H7 (cell line): ENCODE measurements around the gene PTPRN2. TPM values are rescaled to one million over a fixed set of nuclear protein-coding genes. Genes with fewer than 3 reads are reported as not detected.

ENCODE experiments used
- DNase-seq: peaks from one replicate; pipeline ENCODE4 v3.0.0; 2012
- H3K27me3 ChIP-seq: 2 replicates; pipeline ENCODE4 v1.6.0; 2011; ENCODE audit warnings: mild to moderate bottlenecking, low read length; ENCODE audit not compliant: control insufficient read depth, insufficient read depth
- H3K36me3 ChIP-seq: replicated peaks from 2 replicates; pipeline ENCODE4 v1.5.1; 2011; ENCODE audit warnings: low read length; ENCODE audit not compliant: control insufficient read depth, insufficient read depth
- H3K4me3 ChIP-seq: 2 replicates; pipeline ENCODE4 v1.5.1; 2011; ENCODE audit warnings: low read depth, mild to moderate bottlenecking, control low read depth, low read length, moderate library complexity; ENCODE audit not compliant: insufficient read depth
- total RNA-seq: library from RNA; depleted of rRNA; stranded (reverse); fragments of >200 nt; shearing (Covaris generic); gene quantifications from 2 replicates; pipeline ENCODE4 v1.2.3, GENCODE V29; 2014

PTPRN2 gene
- total RNA-seq, 1 experiment from 2014 or later = 0.80 TPM

DNA sequence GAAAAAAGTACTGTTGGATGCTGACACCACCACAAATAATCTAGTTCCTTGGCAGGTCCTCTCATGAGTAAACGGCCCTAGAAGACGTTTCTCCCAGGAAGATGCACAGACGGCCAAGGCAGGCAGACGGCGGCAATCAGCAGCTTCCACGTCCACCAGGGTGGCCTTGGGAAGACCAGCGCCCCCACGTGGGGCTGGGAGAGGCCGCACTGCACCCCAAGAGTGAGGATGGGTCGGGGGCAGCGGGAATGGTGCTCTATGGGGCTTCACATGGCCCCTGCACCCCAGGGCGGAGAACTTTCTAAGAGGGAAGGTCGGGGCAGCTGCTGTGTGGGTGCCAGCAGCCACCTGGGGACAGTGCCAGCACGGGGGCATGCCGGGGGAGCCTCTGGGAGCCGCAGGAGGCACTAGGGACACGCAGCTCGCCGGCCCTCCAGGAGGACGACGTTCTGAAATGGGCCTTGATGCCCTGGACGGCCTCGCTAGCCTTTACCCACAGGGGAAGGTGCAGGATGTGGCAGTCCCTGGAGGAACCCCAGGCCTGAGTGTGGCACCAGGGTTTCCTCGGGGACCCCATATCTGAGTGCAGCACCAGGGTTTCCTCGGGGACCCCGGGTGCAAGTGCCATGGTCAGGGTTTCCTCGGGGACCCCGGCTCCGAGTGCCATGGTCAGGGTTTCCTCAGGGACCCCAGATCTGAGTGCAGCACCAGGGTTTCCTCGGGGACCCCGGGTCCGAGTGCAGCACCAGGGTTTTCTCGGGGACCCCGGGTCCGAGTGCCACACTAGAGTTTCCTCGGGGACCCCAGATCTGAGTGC lies 710.9 kb downstream of the PTPRN2 start:
- peak; percentile 88 for DNase-seq
- no peaks in the 10 kb centered on the region for H3K27me3 ChIP-seq
- H3K4me3 ChIP-seq = no peak overlapping the region
- H3K36me3 ChIP-seq = no peaks in the 10 kb centered on the region

DNA sequence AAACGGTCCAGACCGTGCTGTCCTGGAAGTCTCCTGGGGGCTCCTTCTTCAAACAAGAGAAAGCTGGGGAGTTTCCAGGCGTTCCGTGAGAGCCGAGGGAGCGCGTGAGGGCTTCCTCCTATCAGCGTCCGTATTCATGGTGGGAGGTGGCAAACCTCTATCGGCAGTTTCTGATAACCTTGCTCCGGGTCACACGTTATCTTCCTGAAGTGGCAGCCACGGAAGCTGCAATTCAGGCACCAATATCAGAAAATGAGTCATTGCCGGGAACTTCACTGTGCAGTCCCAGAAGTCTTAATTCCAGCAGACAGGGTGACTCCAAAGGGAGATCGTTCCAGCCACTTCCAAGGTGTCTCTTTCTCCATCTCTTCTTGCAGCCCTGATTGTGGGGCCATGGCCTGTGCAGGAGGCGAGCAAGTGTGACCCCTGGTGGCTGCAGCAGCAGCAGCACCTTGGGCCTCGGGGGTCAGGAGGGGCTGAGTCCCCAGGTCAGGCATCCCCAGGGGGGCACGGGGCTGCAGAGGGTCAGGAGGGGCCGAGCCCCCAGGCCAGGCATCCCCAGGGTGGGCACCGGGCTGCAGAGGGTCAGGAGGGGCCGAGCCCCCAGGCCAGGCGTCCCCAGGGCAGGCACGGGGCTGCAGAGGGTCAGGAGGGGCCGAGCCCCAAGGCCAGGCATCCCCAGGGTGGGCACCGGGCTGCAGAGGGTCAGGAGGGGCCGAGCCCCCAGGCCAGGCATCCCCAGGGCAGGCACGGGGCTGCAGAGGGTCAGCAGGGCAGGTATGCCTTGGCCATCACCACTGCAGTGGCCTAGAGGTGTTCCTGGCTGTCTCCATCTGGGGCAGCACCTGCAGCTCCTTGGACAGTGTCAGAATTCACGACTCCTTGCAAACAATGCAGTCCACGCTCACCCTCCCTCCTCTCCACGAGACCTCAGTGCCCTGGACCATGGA lies 712.1 kb downstream of the PTPRN2 start:
- no peaks in the 10 kb centered on the region for H3K27me3 ChIP-seq
- no peak overlapping the region for H3K4me3 ChIP-seq
- DNase-seq = peak; percentile 95
- H3K36me3 ChIP-seq = no peaks in the 10 kb centered on the region

DNA sequence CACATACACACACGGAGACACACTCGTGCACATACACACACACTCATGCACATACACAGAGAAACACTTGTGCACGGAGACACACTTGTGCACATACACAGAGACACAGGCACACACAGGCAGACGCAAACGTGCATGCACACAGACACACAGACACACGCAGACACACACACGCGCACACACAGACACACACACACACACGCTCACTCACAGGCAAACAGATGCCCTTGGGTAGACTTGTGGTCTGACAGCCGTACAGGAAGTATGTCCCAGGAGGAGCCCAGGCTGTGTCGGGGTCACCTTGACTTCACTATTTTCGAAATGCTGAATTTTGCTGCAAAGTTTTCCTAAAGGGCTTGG lies 712.8 kb downstream of the PTPRN2 start:
- DNase-seq = no peak
- Histone ChIP-seq H3K27me3 (no peaks in the 10 kb centered on the region), H3K36me3 (no peaks in the 10 kb centered on the region), H3K4me3 (no peak overlapping the region)

DNA sequence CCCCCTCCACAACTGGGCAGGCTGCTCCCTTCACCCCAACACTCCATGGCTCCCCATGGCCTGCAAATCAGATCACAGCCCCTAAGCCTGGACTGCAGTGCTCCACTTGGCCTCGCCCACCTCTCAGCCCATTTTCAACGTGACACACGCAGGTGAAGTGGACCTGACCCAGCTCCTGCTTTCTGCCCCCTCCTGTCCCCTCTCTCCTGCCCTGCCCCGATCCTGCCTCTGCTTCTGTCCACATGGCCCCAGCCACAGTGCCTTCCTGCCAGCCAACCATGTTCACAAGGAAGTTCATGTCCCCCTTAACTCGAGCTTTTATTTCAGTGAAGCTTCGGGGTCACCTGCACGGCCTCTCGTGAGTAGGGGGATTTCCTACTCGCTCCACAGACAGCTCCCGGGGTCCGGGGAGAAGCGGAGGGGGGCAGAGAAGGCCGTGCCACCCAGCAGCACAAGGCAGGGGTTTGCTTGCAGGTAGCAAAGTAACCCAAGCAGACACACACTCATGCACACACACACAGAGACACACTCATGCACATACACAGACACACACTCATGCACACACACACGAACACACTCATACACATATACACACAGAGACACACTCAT lies 713.3 kb downstream of the PTPRN2 start:
- Histone ChIP-seq H3K27me3 (no peaks in the 10 kb centered on the region), H3K36me3 (no peaks in the 10 kb centered on the region), H3K4me3 (no peak overlapping the region)
- DNase-seq = no peak

DNA sequence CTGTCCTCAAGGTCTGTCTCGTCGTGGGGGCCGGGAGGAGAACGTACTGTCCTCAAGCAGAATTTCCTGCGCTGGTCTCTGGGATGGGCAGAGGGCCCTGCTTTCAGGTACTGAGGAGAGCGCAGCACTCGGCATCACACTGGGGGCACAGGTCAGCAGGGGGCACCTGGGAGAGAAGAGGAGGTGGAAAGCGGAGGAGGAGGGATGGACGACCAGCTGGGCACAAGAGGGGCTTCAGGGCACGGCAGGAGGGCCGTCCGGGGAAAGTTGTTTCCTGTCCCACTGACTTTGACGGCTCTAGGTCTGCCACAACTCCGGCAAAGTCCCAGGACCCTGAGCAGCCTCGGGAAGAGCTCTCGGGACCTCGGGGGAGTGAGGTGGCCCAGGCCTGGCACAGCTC lies 714.0 kb downstream of the PTPRN2 start:
- Histone ChIP-seq H3K36me3 (no peaks in the 10 kb centered on the region), H3K4me3 (no peak overlapping the region), H3K27me3 (no peaks in the 10 kb centered on the region)
- DNase-seq = no peak

DNA sequence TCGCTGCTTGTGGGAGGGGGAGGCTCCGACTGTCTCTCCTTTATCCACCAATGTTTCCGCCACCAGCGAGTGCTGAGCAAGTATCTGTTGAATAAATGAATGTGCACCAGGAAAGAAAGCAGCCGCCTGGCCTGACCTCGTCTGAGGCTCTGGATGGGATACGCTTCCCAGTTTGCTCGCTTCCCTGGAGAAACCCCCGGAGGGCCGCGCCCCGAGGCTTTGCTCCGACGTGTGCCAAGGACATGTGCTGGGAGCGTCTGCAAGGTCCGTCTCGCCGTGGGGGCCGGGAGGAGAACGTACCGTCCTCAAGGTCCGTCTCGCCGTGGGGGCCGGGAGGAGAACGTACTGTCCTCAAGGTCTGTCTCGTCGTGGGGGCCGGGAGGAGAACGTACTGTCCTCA lies 714.4 kb downstream of the PTPRN2 start:
- DNase-seq = no peak
- no peaks in the 10 kb centered on the region for H3K36me3 ChIP-seq
- no peak overlapping the region for H3K4me3 ChIP-seq
- H3K27me3 ChIP-seq = no peaks in the 10 kb centered on the region

DNA sequence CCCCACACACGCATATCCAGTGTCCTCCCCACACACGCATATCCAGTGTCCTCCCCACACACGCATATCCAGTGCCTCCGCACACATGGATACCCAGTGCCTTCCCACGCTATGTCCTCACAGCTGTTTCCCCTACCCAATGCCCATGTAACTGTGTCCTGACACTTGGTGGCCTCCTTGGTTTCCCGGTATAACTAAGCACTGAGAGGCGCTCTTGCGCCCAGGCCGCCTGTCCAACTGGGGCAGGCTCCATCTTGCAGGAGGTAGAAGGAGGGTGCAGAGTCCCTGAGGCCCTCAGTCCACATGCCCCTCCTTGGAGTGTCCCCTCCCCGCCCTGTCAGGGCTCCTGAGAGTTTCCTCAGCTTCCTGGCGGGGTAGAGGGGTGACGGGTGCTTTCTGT lies 715.2 kb downstream of the PTPRN2 start:
- Histone ChIP-seq H3K27me3 (no peaks in the 10 kb centered on the region), H3K36me3 (no peaks in the 10 kb centered on the region), H3K4me3 (no peak overlapping the region)
- DNase-seq = no peak

DNA sequence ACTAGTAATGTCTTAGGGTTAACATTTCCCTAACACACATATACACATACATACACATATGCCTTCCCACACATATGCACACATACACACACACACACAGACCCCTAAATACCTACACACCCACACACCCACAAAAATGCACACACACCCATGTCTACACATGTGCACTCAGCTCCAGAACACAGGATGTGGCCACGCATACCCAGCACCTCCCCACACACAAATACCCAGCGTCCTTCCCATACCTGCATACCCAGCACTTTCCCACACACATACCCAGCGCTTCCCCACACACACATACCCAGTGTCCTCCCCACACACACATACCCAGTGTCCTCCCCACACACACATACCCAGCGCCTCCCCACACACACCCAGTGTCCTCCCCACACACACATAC lies 715.9 kb downstream of the PTPRN2 start:
- H3K36me3 ChIP-seq = no peaks in the 10 kb centered on the region

DNA sequence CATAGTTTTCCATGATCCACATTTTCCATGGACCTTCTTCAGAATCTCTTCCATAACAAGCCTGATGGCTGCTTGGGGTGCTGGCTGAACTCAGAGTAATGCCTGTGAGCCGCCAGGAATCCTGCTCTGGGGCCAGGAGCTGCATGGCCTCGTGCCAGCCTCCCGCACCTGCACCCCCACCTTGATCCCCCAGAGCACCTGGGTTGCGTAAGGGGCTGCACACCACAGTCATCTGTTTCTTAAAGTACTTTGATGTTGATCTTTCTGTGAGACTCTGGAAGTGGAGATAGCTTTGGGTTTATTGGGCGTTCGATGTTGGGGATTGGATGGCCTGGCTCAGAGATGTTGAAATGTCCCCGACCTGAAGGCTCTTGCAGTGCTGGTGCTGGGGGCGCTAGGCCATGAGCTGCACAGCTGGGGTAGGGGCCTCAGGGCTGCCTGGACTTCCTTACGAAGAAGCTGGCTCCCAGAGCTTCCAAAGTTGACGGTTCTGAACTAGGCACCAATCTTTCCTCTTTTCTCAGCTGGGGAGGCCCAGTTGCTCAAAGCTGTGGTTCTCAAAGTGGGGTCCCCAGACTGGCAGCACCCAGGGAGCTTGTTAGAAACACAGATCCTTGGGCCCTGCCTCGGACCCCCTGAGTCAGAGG lies 716.9 kb downstream of the PTPRN2 start:
- H3K4me3 ChIP-seq = no peak overlapping the region
- H3K27me3 ChIP-seq = no peaks in the 10 kb centered on the region
- H3K36me3 ChIP-seq = no peaks in the 10 kb centered on the region
- DNase-seq = no peak

More for the DNA sequence above, 715.9 kb downstream of the PTPRN2 start:
- Histone ChIP-seq H3K27me3 (no peaks in the 10 kb centered on the region), H3K4me3 (no peak overlapping the region)
- no peak for DNase-seq

DNA sequence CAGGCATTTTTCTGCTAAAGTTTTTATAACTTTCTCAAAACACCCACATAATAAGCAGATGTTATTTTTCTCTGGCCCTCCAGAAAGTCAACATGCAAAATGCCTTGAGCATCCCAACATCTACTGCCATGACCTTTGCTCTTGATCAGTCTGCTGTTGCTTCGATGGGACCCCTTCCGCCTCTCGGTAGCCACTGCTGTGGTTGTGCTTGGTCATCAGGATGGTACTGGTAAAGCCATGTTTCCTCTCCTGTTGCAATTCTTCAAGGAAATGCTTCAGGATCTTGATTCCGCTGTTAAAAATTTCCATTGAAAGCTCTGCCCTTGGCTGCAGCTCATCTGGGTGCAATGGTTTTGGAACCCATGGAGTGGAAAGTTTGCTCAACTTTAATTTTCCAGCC lies 717.8 kb downstream of the PTPRN2 start:
- Histone ChIP-seq H3K36me3 (no peaks in the 10 kb centered on the region), H3K27me3 (no peaks in the 10 kb centered on the region), H3K4me3 (no peak overlapping the region)
- no peak for DNase-seq

DNA sequence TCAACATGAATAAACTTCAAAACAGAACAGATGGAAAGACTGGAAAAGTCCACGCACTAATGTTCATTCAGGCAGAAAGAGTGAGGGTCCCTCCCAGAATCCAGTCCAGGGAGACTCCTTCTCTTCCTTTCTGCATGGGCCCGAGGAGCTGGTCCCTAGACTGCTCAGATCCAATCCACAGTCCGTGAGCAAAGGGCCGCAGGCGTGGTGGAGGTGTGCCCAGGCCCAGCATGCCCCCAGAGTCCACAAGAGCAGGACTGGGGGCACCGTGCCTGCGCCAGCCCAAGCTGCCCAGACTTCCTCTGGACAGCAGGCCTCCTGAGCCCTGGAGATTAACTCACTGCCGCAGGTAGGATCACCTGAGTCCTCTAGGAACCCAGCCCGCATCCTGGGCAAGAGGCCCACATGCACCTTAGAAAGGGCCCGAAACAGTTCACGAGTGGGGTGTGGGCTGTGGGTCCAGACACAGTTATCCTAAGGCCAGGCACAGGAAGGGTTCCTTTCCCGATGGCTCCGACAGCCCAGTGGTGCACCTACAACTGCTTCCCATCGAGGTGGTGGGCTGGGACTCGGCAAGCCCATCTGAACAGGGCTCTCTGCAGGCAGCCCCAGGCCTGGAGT lies 719.8 kb downstream of the PTPRN2 start:
- H3K27me3 ChIP-seq = no peaks in the 10 kb centered on the region
- DNase-seq = no peak
- no peaks in the 10 kb centered on the region for H3K36me3 ChIP-seq
- H3K4me3 ChIP-seq = no peak overlapping the region

DNA sequence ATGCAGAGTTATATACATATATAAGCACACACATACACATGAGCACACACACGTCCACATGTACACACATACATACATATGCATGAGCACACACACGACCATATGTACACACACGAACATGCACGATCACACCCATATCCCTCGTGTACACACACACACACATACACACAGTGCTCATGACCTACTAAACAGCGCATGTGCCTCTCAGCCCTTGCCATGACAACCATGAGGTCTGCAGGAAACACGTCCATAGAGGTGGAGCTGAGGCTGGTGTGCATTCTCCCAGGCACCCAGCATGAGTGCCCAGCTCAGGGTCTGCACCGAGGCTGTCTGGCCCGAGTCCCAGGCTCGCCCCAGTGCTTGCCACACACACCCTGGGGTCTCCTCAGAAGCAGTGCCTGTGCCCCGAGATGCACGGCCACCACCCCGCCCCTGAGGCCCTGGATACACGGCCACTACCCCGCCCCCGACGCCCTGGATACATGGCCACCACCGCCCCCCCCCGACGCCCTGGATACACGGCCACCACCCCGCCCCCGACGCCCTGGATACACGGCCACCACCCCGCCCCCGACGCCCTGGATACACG lies 721.2 kb downstream of the PTPRN2 start:
- no peaks in the 10 kb centered on the region for H3K36me3 ChIP-seq
- DNase-seq = no peak
- no peaks in the 10 kb centered on the region for H3K27me3 ChIP-seq
- no peak overlapping the region for H3K4me3 ChIP-seq

DNA sequence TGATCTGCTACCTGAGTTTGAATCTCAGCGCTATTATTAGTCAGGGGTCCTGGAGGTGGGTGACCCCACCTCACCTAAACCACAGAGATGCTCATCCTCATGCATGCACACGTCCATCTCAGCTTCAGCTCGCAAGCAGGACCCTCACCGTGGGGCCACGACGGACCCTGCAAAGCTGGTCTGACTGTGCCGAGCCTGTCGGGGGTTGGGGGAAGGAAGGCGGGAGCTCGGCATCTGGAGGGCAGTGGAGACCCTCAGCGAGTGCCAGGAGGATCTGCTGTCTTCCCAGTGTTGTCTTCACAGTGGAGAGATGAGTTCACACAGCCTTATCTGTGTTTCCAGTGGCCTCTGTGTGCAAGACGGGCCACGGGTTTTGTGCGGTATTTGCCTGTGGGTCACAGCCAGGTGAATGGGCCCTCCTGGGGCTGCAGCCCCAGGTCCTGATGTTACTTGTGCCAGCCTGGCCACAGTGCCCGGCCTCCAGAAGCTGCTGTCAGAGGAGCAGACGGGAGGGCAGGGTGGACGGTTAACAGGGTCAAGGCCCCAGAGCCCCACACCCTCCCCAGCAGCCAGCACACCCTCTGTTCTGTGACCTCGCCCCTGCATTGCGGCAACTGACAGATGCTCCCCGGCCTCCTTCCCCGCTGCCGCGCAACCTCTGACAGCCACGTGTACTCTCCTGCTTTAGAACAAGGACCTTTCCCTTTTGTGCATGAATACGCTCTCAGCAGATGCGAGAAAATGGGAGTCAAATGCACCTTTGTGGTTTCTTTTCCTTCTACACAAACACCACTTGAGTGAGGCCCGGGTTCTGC lies 722.1 kb downstream of the PTPRN2 start:
- H3K4me3 ChIP-seq = no peak overlapping the region
- DNase-seq = no peak
- no peaks in the 10 kb centered on the region for H3K36me3 ChIP-seq
- no peaks in the 10 kb centered on the region for H3K27me3 ChIP-seq
